Keratinocyte (primary cell): Measurements from ENCODE around the gene CBY2. TPM values are rescaled to one million over a fixed set of nuclear protein-coding genes. Genes with fewer than 3 reads are reported as not detected.

Experiments
- DNase-seq: peaks from one replicate; pipeline ENCODE4 v3.0.0-alpha.2; 2011; ENCODE audit warnings: low read depth, missing footprints, low spot score
- FAIRE-seq: peaks from 2 replicates; lab custom pipeline; 2011; peaks lifted over from hg19 to GRCh38; lab: Jason Lieb, UNC
- H2AFZ ChIP-seq: 2 replicates; pipeline ENCODE4 v1.6.0; 2012; ENCODE audit warnings: low read length, control low read depth, inconsistent platforms; ENCODE audit not compliant: control insufficient read depth
- H3K27ac ChIP-seq: 2 replicates; pipeline ENCODE4 v1.5.1; 2011; ENCODE audit warnings: low read length; ENCODE audit not compliant: control insufficient read depth, insufficient read depth
- H3K27me3 ChIP-seq: 3 replicates; pipeline ENCODE4 v1.6.0; 2011; ENCODE audit warnings: low read length; ENCODE audit not compliant: control insufficient read depth, insufficient read depth; ENCODE audit errors: extremely low read depth
- H3K36me3 ChIP-seq, 2 experiments: 2 replicates in 1 of 2; 3 replicates in 1 of 2; pipeline ENCODE4 v1.5.1; 2011; ENCODE audit warnings: low read length in 2 of 2, mild to moderate bottlenecking in 1 of 2; ENCODE audit not compliant: control insufficient read depth in 2 of 2, insufficient read depth in 2 of 2; ENCODE audit errors: extremely low read depth in 1 of 2
- H3K4me1 ChIP-seq: 3 replicates; pipeline ENCODE4 v1.5.1; 2011; ENCODE audit warnings: low read length; ENCODE audit not compliant: control insufficient read depth, insufficient read depth; ENCODE audit errors: extremely low read depth
- H3K4me2 ChIP-seq: 3 replicates; pipeline ENCODE4 v1.6.0; 2011; ENCODE audit warnings: low read depth, low read length; ENCODE audit not compliant: control insufficient read depth, insufficient read depth; ENCODE audit errors: extremely low read depth
- H3K4me3 ChIP-seq, 3 experiments: fragments of 200-600 bp in 1 of 3; sonication (generic) in 1 of 3; 2 replicates in 2 of 3; 3 replicates in 1 of 3; pipeline ENCODE4 v1.5.1; 2011 to 2016; ENCODE audit warnings: low read length in 3 of 3, mild to moderate bottlenecking in 3 of 3, control low read depth in 2 of 3, inconsistent platforms in 1 of 3, low read depth in 1 of 3, mixed read lengths in 1 of 3, mixed run types in 1 of 3, moderate library complexity in 1 of 3; ENCODE audit not compliant: control insufficient read depth in 2 of 3, insufficient read depth in 2 of 3; ENCODE audit errors: extremely low read depth in 1 of 3
- H3K79me2 ChIP-seq: 2 replicates; pipeline ENCODE4 v1.6.0; 2012; ENCODE audit warnings: low read length; ENCODE audit not compliant: control insufficient read depth, insufficient read depth
- H3K9ac ChIP-seq: 3 replicates; pipeline ENCODE4 v1.6.0; 2011; ENCODE audit warnings: low read length; ENCODE audit not compliant: control insufficient read depth, insufficient read depth; ENCODE audit errors: extremely low read depth
- H3K9me1 ChIP-seq: 3 replicates; pipeline ENCODE4 v1.6.0; 2011; ENCODE audit warnings: low read length; ENCODE audit not compliant: control insufficient read depth, insufficient read depth; ENCODE audit errors: extremely low read depth
- H3K9me3 ChIP-seq: 2 replicates; pipeline ENCODE4 v1.5.1; 2012; ENCODE audit warnings: low read depth, low read length; ENCODE audit not compliant: control insufficient read depth
- H4K20me1 ChIP-seq: 3 replicates; pipeline ENCODE4 v1.6.0; 2011; ENCODE audit warnings: low read length; ENCODE audit not compliant: control insufficient read depth, insufficient read depth; ENCODE audit errors: extremely low read depth
- EZH2 ChIP-seq: IDR thresholded peaks from one replicate; pipeline ENCODE4 v1.6.1; 2012; ENCODE audit warnings: inconsistent platforms, mild to moderate bottlenecking, low read length, moderate library complexity
- dilution Hi-C: fragments of 300-500 bp; cut with MboI; formaldehyde crosslinking; loops from one replicate; pipeline ENCODE4 v1.7.0; 2020; ENCODE audit warnings: low sequenced_read_pairs; ENCODE audit not compliant: extremely low pct_ligation_motif_present
- polyA plus RNA-seq, 5 experiments: library from polyadenylated mRNA; depleted of rRNA in 3 of 5; stranded (reverse) in 3 of 5; stranded (forward) in 1 of 5; unstranded in 1 of 5; fragments of >200 nt; gene quantifications; 1 replicate in 1 of 5; 2 replicates in 3 of 5; 3 replicates in 1 of 5; pipeline versions ENCODE4 v1.2.1 to v1.2.3, GENCODE V29; 2011 to 2012; ENCODE audit warnings: missing spikeins in 2 of 5, low read depth in 1 of 5, low replicate concordance in 1 of 5
- TF ChIP-seq, protein P1 (sequence below), 3 experiments: IDR thresholded peaks in 1 of 3; conservative IDR thresholded peaks in 1 of 3; optimal IDR thresholded peaks in 1 of 3; 2 replicates in 2 of 3; 3 replicates in 1 of 3; pipeline versions ENCODE3 to v1.5.1; 2011; ENCODE audit warnings: low read length in 3 of 3, mild to moderate bottlenecking in 3 of 3, moderate library complexity in 2 of 3, control low read depth in 1 of 3, inconsistent platforms in 1 of 3; ENCODE audit not compliant: insufficient read depth in 2 of 3; ENCODE audit errors: extremely low read depth in 1 of 3

CBY2 gene
- polyA plus RNA-seq, 1 donor (not counting 4 experiments of a cell fraction or from before 2014, with no cell fraction given): not detected

DNA sequence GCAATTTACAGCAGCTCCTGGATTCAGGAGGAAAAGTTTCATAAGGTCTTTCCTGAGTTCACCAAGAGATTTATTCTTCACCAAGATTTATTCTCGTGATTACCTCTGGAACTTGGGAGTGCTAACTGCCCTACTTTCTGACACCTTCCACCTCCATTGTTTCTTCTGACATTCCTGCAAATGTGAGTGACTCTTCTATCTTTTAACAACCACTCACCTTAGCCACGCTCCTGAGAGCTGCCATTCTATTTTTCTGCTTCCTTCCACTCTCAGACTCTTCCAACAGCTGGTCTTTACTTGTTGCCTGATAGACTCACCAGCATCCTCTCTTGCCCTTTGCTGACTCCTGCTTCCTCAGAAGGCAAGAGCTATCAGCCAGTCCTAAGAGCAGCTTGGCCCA is 11.5 kb upstream of the CBY2 start:
- Histone ChIP-seq H2AFZ (no peak overlapping the region), H4K20me1 (no peaks in the 10 kb centered on the region), H3K9me1 (no peaks in the 10 kb centered on the region), H3K4me2 (no peak overlapping the region), H3K9me3 (no peaks in the 10 kb centered on the region), H3K79me2 (no peaks in the 10 kb centered on the region), H3K9ac (no peak overlapping the region), H3K36me3 (no peaks in the 10 kb centered on the region), H3K27ac (no peak overlapping the region), H3K4me1 (no peaks in the 10 kb centered on the region), H3K27me3 (peaks cover 37% of the 10 kb centered on the region), H3K4me3 (no peak overlapping the region)
- TF ChIP-seq, protein P1, sequence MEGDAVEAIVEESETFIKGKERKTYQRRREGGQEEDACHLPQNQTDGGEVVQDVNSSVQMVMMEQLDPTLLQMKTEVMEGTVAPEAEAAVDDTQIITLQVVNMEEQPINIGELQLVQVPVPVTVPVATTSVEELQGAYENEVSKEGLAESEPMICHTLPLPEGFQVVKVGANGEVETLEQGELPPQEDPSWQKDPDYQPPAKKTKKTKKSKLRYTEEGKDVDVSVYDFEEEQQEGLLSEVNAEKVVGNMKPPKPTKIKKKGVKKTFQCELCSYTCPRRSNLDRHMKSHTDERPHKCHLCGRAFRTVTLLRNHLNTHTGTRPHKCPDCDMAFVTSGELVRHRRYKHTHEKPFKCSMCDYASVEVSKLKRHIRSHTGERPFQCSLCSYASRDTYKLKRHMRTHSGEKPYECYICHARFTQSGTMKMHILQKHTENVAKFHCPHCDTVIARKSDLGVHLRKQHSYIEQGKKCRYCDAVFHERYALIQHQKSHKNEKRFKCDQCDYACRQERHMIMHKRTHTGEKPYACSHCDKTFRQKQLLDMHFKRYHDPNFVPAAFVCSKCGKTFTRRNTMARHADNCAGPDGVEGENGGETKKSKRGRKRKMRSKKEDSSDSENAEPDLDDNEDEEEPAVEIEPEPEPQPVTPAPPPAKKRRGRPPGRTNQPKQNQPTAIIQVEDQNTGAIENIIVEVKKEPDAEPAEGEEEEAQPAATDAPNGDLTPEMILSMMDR (optimal IDR thresholded peaks at IDR 0.05 in 1 of 3, IDR thresholded peaks at IDR 0.05 in 1 of 3, conservative IDR thresholded peaks at IDR 0.05 in 1 of 3; ENCODE audit: extremely low read depth in 1 of 3, insufficient read depth in 2 of 3, low read length in 3 of 3): no peak
- no peak for TF ChIP-seq EZH2
- dilution Hi-C loops: no loop called here
- FAIRE-seq (no peak), DNase-seq (no peak)

DNA sequence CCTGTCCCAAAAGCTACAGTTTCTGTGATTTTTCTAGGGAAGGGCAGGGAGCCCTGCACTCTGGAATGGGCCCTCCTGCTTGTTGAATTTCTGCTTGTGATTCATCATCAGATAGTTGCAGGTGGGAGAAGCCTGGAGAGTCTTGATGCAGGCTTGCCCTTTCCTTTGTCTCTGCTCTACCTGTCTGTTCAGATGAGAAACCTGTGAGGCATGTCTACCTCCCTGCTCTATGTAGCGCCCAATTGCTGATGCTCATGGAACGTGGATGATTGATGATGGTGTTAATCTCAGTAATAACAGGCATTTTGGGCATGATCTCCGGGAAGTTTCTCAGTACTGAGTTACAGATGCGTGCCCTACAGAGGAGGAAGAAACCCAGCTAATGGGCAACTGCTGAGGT is 10.9 kb upstream of the CBY2 start:
- Histone ChIP-seq H3K27ac (no peak overlapping the region), H3K9me1 (no peaks in the 10 kb centered on the region), H3K27me3 (peaks cover 37% of the 10 kb centered on the region), H3K4me2 (no peak overlapping the region), H4K20me1 (no peaks in the 10 kb centered on the region), H3K9me3 (no peaks in the 10 kb centered on the region), H3K4me3 (no peak overlapping the region), H3K79me2 (no peaks in the 10 kb centered on the region), H2AFZ (no peak overlapping the region), H3K9ac (no peak overlapping the region), H3K4me1 (no peaks in the 10 kb centered on the region), H3K36me3 (no peaks in the 10 kb centered on the region)
- dilution Hi-C loops: no loop called here
- FAIRE-seq (no peak), DNase-seq (no peak)
- TF ChIP-seq, protein P1 (optimal IDR thresholded peaks at IDR 0.05 in 1 of 3, IDR thresholded peaks at IDR 0.05 in 1 of 3, conservative IDR thresholded peaks at IDR 0.05 in 1 of 3; ENCODE audit: extremely low read depth in 1 of 3, insufficient read depth in 2 of 3, low read length in 3 of 3): no peak
- TF ChIP-seq EZH2: no peak
